K562 (cell line): ENCODE measurements around the gene ATG10. TPM values are rescaled to one million over a fixed set of nuclear protein-coding genes. Genes with fewer than 3 reads are reported as not detected.

ENCODE experiments used
- BRF2 ChIP-seq: IDR thresholded peaks from 3 replicates; pipeline ENCODE4 v1.6.1; 2011; ENCODE audit warnings: borderline replicate concordance, mild to moderate bottlenecking; ENCODE audit not compliant: insufficient read length, insufficient read depth
- HDGF ChIP-seq: fragments of 450-650 bp; IDR thresholded peaks from 2 replicates; pipeline ENCODE4 v1.6.1; 2016
- NFATC3 ChIP-seq: fragments of 450-650 bp; IDR thresholded peaks from 2 replicates; pipeline ENCODE4 v1.6.1; 2017; ENCODE audit warnings: mild to moderate bottlenecking
- NKRF ChIP-seq: fragments of 450-650 bp; IDR thresholded peaks from 2 replicates; pipeline ENCODE4 v1.6.1; 2016; ENCODE audit warnings: borderline replicate concordance
- RBM15 ChIP-seq: fragments of 200-400 bp; formaldehyde crosslinking; IDR thresholded peaks from 2 replicates; pipeline ENCODE4 v1.6.1; 2018; ENCODE audit warnings: mild to moderate bottlenecking, low read length, moderate library complexity; ENCODE audit not compliant: insufficient read depth
- ZBTB40 ChIP-seq, 2 experiments: fragments of 450-650 bp in 1 of 2; sonication (generic) in 1 of 2; formaldehyde crosslinking in 1 of 2; IDR thresholded peaks; 2 replicates each; pipeline versions ENCODE4 v1.7.1 to v1.9.0; 2016 to 2022; ENCODE audit warnings: inconsistent platforms in 1 of 2, mild to moderate bottlenecking in 1 of 2, missing genetic modification reagents in 1 of 2
- polyA plus RNA-seq, 8 experiments: library from polyadenylated mRNA; depleted of rRNA in 4 of 8; stranded (reverse) in 5 of 8; unstranded in 3 of 8; fragments of >200 nt; fragmentation: Nextera tagmentation in 2 of 8; fragmentation: Illumina TruSeq in 1 of 8; extraction: Ambion mirVana in 2 of 8; extraction: Trizol in 1 of 8; gene quantifications; 2 replicates each; pipeline versions ENCODE4 v1.2.1 to v1.2.3, GENCODE V29; 2011 to 2014; ENCODE audit warnings: inconsistent platforms in 1 of 8, missing spikeins in 1 of 8
- total RNA-seq, 7 experiments: library from RNA; depleted of rRNA in 6 of 7; stranded (reverse); fragments of >200 nt in 6 of 7; fragmentation: Illumina TruSeq in 2 of 7; extraction: Trizol in 2 of 7; gene quantifications; 2 replicates each; pipeline versions ENCODE4 v1.2.1 to v1.2.3, GENCODE V29; 2011 to 2021; ENCODE audit warnings: low replicate concordance in 1 of 7

ATG10 gene
- total and polyA plus RNA-seq, 9 of the 15 experiments (the other 6 are each of a cell fraction or from before 2014, with no cell fraction given) = 7.0 to 18.8 (median 14.6) TPM

DNA sequence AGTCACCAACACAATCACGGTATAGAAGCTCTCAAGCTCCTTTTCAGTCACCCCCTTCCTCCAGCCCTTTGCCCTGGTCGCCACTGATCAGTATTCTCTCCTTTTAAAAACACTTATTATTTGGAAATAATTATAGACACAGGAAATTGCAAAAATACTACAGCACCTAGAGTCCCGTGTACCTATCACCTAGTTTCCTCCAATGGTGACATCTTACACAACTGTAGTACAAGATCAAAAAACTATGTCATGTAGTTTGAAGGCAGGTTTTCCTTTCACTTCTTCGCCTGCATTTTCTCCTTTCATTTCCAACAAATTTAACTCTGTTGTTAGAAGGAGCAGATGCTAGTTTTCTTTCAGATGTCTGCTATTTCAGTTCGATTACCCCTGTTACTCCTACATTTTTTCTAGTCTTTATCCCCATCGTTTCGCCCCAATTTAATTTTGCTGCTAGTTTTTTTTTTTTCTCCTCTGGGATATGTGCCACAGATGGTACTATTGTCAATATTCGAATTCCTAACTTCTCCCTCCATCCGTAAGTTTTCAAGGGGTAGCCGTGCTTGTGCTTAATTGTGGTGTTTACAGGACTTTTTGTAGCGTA is 612 bp upstream of the ATG10 start (continued):
- TF ChIP-seq NKRF (peak; percentile 29; the same call in 1 of the 2 replicates), HDGF (0 out of 2 replicates have a peak, but pooled peaks have one; percentile 71), BRF2 (no peak), RBM15 (no peak), NFATC3 (0 out of 2 replicates have a peak, but pooled peaks have one; percentile 30), ZBTB40 (IDR thresholded peaks at IDR 0.05) (peak; percentile 53), ZBTB40 (CRISPR knock-in tag; IDR thresholded peaks at IDR 0.05) (no peak)
